ENCODE results near the gene SLFN5. TPM values are rescaled to one million over a fixed set of nuclear protein-coding genes. Genes with fewer than 3 reads are reported as not detected.

SLFN5 gene
- total and polyA plus RNA-seq, 4 donors = 1.9 to 7.8 (median 3.4) TPM

DNA sequence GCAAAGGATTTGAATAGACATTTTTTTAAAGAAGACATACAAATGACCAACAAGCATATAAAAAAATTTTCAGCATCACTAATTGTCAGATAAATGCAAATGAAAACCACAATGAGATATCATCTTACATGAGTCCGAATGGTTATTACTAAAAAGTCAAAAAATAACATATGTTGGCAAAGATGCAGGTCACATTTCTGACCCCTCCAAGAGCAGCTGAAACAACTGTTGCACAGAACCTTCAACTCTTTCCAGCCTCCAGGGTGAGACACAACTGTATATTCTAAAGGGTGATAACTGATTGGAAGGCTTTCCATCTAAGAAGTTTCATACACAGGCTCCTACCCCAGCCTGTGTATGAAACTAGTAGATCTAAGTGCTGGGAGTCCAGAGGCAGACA, 51.9 kb downstream of the SLFN5 start:
- DNase-seq (ENCODE audit: low spot score) = no peak
- Histone ChIP-seq H3K4me3 (ENCODE audit: low read depth in 1 of 3, low read length in 3 of 3) (no peak overlapping the region), H3K27ac (ENCODE audit: low read depth in 1 of 2, low read length in 2 of 2) (no peak overlapping the region), H3K27me3 (ENCODE audit: control insufficient read depth in 4 of 4, insufficient read depth in 4 of 4, low read length in 3 of 4) (peaks cover 0 to 7% (median 0%) of the 10 kb centered on the region in 4 donors), H3K4me1 (ENCODE audit: control insufficient read depth in 4 of 4, insufficient read depth in 4 of 4, low read length in 3 of 4) (no peaks in the 10 kb centered on the region), H3K36me3 (ENCODE audit: control insufficient read depth in 4 of 4, insufficient read depth in 3 of 4, low read depth in 1 of 4, low read length in 3 of 4) (no peaks in the 10 kb centered on the region), H3K9me3 (ENCODE audit: control insufficient read depth in 4 of 4, low read length in 3 of 4) (no peaks in the 10 kb centered on the region), H3K9ac (ENCODE audit: low read depth in 1 of 2, low read length in 2 of 2) (no peak overlapping the region)
- no peak for TF ChIP-seq SP1 (IDR thresholded peaks at IDR 0.05)
- WGBS = 80% methylated on average over 1 of the region's 1 CpG

- H3K4me1 ChIP-seq (ENCODE audit: control insufficient read depth in 4 of 4, insufficient read depth in 4 of 4, low read length in 3 of 4) = no peaks in the 10 kb centered on the region
- no peak overlapping the region for H3K27ac ChIP-seq (ENCODE audit: low read depth in 1 of 2, low read length in 2 of 2)
- no peak for TF ChIP-seq ZBTB33 (IDR thresholded peaks at IDR 0.05)
- TF ChIP-seq, protein P1, sequence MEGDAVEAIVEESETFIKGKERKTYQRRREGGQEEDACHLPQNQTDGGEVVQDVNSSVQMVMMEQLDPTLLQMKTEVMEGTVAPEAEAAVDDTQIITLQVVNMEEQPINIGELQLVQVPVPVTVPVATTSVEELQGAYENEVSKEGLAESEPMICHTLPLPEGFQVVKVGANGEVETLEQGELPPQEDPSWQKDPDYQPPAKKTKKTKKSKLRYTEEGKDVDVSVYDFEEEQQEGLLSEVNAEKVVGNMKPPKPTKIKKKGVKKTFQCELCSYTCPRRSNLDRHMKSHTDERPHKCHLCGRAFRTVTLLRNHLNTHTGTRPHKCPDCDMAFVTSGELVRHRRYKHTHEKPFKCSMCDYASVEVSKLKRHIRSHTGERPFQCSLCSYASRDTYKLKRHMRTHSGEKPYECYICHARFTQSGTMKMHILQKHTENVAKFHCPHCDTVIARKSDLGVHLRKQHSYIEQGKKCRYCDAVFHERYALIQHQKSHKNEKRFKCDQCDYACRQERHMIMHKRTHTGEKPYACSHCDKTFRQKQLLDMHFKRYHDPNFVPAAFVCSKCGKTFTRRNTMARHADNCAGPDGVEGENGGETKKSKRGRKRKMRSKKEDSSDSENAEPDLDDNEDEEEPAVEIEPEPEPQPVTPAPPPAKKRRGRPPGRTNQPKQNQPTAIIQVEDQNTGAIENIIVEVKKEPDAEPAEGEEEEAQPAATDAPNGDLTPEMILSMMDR (IDR thresholded peaks at IDR 0.05; ENCODE audit: low read depth, low read length, missing input control) = no peak
- no peak for TF ChIP-seq EGR1 (IDR thresholded peaks at IDR 0.05; ENCODE audit: low read depth in 2 of 2)
- no peak for TF ChIP-seq RAD21 (IDR thresholded peaks at IDR 0.05)
- no peak for TF ChIP-seq SP1 (IDR thresholded peaks at IDR 0.05)
- no peak for TF ChIP-seq RXRA (IDR thresholded peaks at IDR 0.05)
- TF ChIP-seq JUND (IDR thresholded peaks at IDR 0.05) = no peak
- no peak for TF ChIP-seq FOXA1 (IDR thresholded peaks at IDR 0.05)
- TF ChIP-seq MAX (IDR thresholded peaks at IDR 0.05) = no peak
- TF ChIP-seq, protein P2, sequence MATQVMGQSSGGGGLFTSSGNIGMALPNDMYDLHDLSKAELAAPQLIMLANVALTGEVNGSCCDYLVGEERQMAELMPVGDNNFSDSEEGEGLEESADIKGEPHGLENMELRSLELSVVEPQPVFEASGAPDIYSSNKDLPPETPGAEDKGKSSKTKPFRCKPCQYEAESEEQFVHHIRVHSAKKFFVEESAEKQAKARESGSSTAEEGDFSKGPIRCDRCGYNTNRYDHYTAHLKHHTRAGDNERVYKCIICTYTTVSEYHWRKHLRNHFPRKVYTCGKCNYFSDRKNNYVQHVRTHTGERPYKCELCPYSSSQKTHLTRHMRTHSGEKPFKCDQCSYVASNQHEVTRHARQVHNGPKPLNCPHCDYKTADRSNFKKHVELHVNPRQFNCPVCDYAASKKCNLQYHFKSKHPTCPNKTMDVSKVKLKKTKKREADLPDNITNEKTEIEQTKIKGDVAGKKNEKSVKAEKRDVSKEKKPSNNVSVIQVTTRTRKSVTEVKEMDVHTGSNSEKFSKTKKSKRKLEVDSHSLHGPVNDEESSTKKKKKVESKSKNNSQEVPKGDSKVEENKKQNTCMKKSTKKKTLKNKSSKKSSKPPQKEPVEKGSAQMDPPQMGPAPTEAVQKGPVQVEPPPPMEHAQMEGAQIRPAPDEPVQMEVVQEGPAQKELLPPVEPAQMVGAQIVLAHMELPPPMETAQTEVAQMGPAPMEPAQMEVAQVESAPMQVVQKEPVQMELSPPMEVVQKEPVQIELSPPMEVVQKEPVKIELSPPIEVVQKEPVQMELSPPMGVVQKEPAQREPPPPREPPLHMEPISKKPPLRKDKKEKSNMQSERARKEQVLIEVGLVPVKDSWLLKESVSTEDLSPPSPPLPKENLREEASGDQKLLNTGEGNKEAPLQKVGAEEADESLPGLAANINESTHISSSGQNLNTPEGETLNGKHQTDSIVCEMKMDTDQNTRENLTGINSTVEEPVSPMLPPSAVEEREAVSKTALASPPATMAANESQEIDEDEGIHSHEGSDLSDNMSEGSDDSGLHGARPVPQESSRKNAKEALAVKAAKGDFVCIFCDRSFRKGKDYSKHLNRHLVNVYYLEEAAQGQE (IDR thresholded peaks at IDR 0.05) = no peak
- DNase-seq (ENCODE audit: low spot score) = no peak
- no peak overlapping the region for H3K4me3 ChIP-seq (ENCODE audit: low read depth in 1 of 3, low read length in 3 of 3)
- peaks cover 0 to under 1% (median 0%) of the 10 kb centered on the region in 4 donors for H3K9me3 ChIP-seq (ENCODE audit: control insufficient read depth in 4 of 4, low read length in 3 of 4)
- H3K27me3 ChIP-seq (ENCODE audit: control insufficient read depth in 4 of 4, insufficient read depth in 4 of 4, low read length in 3 of 4) = peaks cover 0 to 7% (median 0%) of the 10 kb centered on the region in 4 donors
- WGBS = 87% methylated on average over 1 of the region's 1 CpG
- H3K36me3 ChIP-seq (ENCODE audit: control insufficient read depth in 4 of 4, insufficient read depth in 3 of 4, low read depth in 1 of 4, low read length in 3 of 4) = no peaks in the 10 kb centered on the region
- no peak overlapping the region for H3K9ac ChIP-seq (ENCODE audit: low read depth in 1 of 2, low read length in 2 of 2)
These were observed 52.8 kb downstream of the SLFN5 start for GRCh38 chr17:35295686-35296085.

- Histone ChIP-seq H3K36me3 (ENCODE audit: control insufficient read depth in 4 of 4, insufficient read depth in 3 of 4, low read depth in 1 of 4, low read length in 3 of 4) (no peaks in the 10 kb centered on the region), H3K27me3 (ENCODE audit: control insufficient read depth in 4 of 4, insufficient read depth in 4 of 4, low read length in 3 of 4) (peaks cover 0 to 5% (median 0%) of the 10 kb centered on the region in 4 donors), H3K9me3 (ENCODE audit: control insufficient read depth in 4 of 4, low read length in 3 of 4) (peaks cover 0 to 2% (median under 1%) of the 10 kb centered on the region in 4 donors), H3K4me3 (ENCODE audit: low read depth in 1 of 3, low read length in 3 of 3) (no peak overlapping the region), H3K4me1 (ENCODE audit: control insufficient read depth in 4 of 4, insufficient read depth in 4 of 4, low read length in 3 of 4) (no peaks in the 10 kb centered on the region), H3K27ac (ENCODE audit: low read depth in 1 of 2, low read length in 2 of 2) (no peak overlapping the region), H3K9ac (ENCODE audit: low read depth in 1 of 2, low read length in 2 of 2) (no peak overlapping the region)
- 77% methylated on average over 2 of the region's 2 CpGs for WGBS
- DNase-seq (ENCODE audit: low spot score) = no peak
- TF ChIP-seq, protein P1 (IDR thresholded peaks at IDR 0.05; ENCODE audit: low read depth, low read length, missing input control) = no peak
- no peak for TF ChIP-seq RXRA (IDR thresholded peaks at IDR 0.05)
- no peak for TF ChIP-seq EGR1 (IDR thresholded peaks at IDR 0.05; ENCODE audit: low read depth in 2 of 2)
- TF ChIP-seq, protein P3, sequence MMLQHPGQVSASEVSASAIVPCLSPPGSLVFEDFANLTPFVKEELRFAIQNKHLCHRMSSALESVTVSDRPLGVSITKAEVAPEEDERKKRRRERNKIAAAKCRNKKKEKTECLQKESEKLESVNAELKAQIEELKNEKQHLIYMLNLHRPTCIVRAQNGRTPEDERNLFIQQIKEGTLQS (IDR thresholded peaks at IDR 0.05) = no peak
- no peak for TF ChIP-seq NR2F2 (IDR thresholded peaks at IDR 0.05)
- TF ChIP-seq FOXA2 (IDR thresholded peaks at IDR 0.05) = no peak
- TF ChIP-seq YY1 (IDR thresholded peaks at IDR 0.05) = no peak
- TF ChIP-seq SP1 (IDR thresholded peaks at IDR 0.05) = no peak
- no peak for TF ChIP-seq ZBTB33 (IDR thresholded peaks at IDR 0.05)
- no peak for TF ChIP-seq HNF4G (IDR thresholded peaks at IDR 0.05)
These were observed 54.8 kb downstream of the SLFN5 start for GRCh38 chr17:35297666-35298065.
